GM12878 (cell line): ENCODE measurements around the gene NAPEPLD. TPM values are rescaled to one million over a fixed set of nuclear protein-coding genes. Genes with fewer than 3 reads are reported as not detected.
A peak's percentile ranks its signal among the peaks of the same experiment; 100 is the strongest.

ENCODE experiments used
- BCL3 ChIP-seq: IDR thresholded peaks from 2 replicates; pipeline ENCODE4 v1.6.1; 2011; ENCODE audit warnings: borderline replicate concordance, low read depth, mild to moderate bottlenecking, moderate library complexity, low read length; ENCODE audit not compliant: insufficient read depth, poor library complexity, severe bottlenecking
- IKZF2 ChIP-seq, 2 experiments: fragments of 450-650 bp; IDR thresholded peaks; 2 replicates each; pipeline ENCODE4 v1.6.1; 2017; ENCODE audit warnings: mild to moderate bottlenecking in 2 of 2, moderate library complexity in 2 of 2
- SMARCA5 ChIP-seq: fragments of 450-650 bp; IDR thresholded peaks from 2 replicates; pipeline ENCODE4 v1.6.1; 2017; ENCODE audit warnings: mild to moderate bottlenecking
- polyA plus RNA-seq, 11 experiments: library from polyadenylated mRNA; depleted of rRNA in 4 of 11; unstranded in 6 of 11; stranded (reverse) in 5 of 11; fragments of >200 nt; fragmentation: Nextera tagmentation in 4 of 11; fragmentation: Illumina TruSeq in 1 of 11; extraction: Ambion mirVana in 4 of 11; extraction: Trizol in 1 of 11; gene quantifications; 1 replicate in 1 of 11; 2 replicates in 10 of 11; pipeline versions ENCODE4 v1.2.1 to v1.2.3, GENCODE V29; 2011 to 2016; ENCODE audit warnings: inconsistent platforms in 2 of 11, missing spikeins in 2 of 11, low read depth in 1 of 11
- total RNA-seq, 4 experiments: library from RNA; depleted of rRNA in 3 of 4; stranded (reverse); fragments of >200 nt in 3 of 4; fragmentation: Illumina TruSeq in 1 of 4; extraction: Trizol in 1 of 4; gene quantifications; 2 replicates each; pipeline versions ENCODE4 v1.2.1 to v1.2.3, GENCODE V29; 2013 to 2021
- TF ChIP-seq, protein P1 (sequence below): IDR thresholded peaks from 2 replicates; pipeline ENCODE4 v1.6.1; 2011; ENCODE audit warnings: mild to moderate bottlenecking, low read depth, low read length, moderate library complexity; ENCODE audit not compliant: insufficient replicate concordance
- TF ChIP-seq, protein P2 (sequence below): fragments of 450-650 bp; conservative IDR thresholded peaks from 2 replicates; pipeline ENCODE4 v1.6.1; 2017; ENCODE audit warnings: mild to moderate bottlenecking, moderate library complexity

Gene NAPEPLD
- total and polyA plus RNA-seq, 10 of the 15 experiments (the other 5 are each of a cell fraction or from before 2014, with no cell fraction given): 6.0 to 16.2 (median 8.6) TPM

- TF ChIP-seq BCL3 (no peak), IKZF2 (IDR thresholded peaks at IDR 0.05) (peak; percentile 76 to 85), SMARCA5 (peak; percentile 81; the same call in 1 of the 2 replicates)
- TF ChIP-seq, protein P1, sequence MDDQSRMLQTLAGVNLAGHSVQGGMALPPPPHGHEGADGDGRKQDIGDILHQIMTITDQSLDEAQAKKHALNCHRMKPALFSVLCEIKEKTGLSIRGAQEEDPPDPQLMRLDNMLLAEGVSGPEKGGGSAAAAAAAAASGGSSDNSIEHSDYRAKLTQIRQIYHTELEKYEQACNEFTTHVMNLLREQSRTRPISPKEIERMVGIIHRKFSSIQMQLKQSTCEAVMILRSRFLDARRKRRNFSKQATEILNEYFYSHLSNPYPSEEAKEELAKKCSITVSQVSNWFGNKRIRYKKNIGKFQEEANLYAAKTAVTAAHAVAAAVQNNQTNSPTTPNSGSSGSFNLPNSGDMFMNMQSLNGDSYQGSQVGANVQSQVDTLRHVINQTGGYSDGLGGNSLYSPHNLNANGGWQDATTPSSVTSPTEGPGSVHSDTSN: no peak
- TF ChIP-seq, protein P2, sequence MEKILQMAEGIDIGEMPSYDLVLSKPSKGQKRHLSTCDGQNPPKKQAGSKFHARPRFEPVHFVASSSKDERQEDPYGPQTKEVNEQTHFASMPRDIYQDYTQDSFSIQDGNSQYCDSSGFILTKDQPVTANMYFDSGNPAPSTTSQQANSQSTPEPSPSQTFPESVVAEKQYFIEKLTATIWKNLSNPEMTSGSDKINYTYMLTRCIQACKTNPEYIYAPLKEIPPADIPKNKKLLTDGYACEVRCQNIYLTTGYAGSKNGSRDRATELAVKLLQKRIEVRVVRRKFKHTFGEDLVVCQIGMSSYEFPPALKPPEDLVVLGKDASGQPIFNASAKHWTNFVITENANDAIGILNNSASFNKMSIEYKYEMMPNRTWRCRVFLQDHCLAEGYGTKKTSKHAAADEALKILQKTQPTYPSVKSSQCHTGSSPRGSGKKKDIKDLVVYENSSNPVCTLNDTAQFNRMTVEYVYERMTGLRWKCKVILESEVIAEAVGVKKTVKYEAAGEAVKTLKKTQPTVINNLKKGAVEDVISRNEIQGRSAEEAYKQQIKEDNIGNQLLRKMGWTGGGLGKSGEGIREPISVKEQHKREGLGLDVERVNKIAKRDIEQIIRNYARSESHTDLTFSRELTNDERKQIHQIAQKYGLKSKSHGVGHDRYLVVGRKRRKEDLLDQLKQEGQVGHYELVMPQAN: peak; percentile 93
Observed at GRCh38 chr7:103074519-103075336, 74.2 kb downstream of the NAPEPLD start, which contains the start of the genes ARMC10 and FBXL13 (continued).
